CD4-positive, alpha-beta T cell (primary cell): Measurements from ENCODE around the gene FRMD8. TPM values are rescaled to one million over a fixed set of nuclear protein-coding genes. Genes with fewer than 3 reads are reported as not detected.

Source experiments
- ATAC-seq: fragments of 200-7000 bp; cut with Tn5 transposase; one replicate; pipeline ENCODE4 v1.10.0; 2022; ENCODE audit warnings: mild to moderate bottlenecking; ENCODE audit not compliant: poor library complexity
- CTCF ChIA-PET: fragments of 350-600 bp; sonication (Branson Sonifier 250); formaldehyde crosslinking; loops from one replicate; lab custom pipeline; 2021; ENCODE audit warnings: antibody characterized with exemption, inconsistent platforms; lab: Charles Lee
- POLR2A ChIA-PET: fragments of 350-600 bp; sonication (Branson Sonifier 250); formaldehyde crosslinking; loops from one replicate; lab custom pipeline; 2021; ENCODE audit warnings: antibody characterized with exemption, inconsistent platforms; lab: Charles Lee
- DNase-seq, 14 experiments: peaks; one replicate each; pipeline ENCODE4 v3.0.0-alpha.2; 2013 to 2020; ENCODE audit warnings: mixed read lengths in 2 of 14
- H3K27ac ChIP-seq, 2 donors: one replicate each; pipeline versions ENCODE4 v1.5.1 to v1.7.0; 2013; ENCODE audit warnings: low read length in 2 of 2, low read depth in 1 of 2, mild to moderate bottlenecking in 1 of 2
- H3K27me3 ChIP-seq, 2 experiments: 1 replicate in 1 of 2; 2 replicates in 1 of 2; pipeline versions ENCODE4 v1.6.1 to v1.7.0; 2013; ENCODE audit warnings: low read length in 2 of 2, control low read depth in 1 of 2, mild to moderate bottlenecking in 1 of 2, moderate library complexity in 1 of 2; ENCODE audit not compliant: insufficient read depth in 2 of 2, control insufficient read depth in 1 of 2
- H3K36me3 ChIP-seq: one replicate; pipeline ENCODE4 v1.6.1; 2013; ENCODE audit warnings: low read length, control low read depth; ENCODE audit not compliant: insufficient read depth
- H3K4me1 ChIP-seq: one replicate; pipeline ENCODE4 v1.6.1; 2013; ENCODE audit warnings: low read length, control low read depth; ENCODE audit not compliant: insufficient read depth
- H3K4me3 ChIP-seq: one replicate; pipeline ENCODE4 v1.5.1; 2013; ENCODE audit warnings: mild to moderate bottlenecking, low read length, moderate library complexity
- H3K9me3 ChIP-seq, 2 experiments: 1 replicate in 1 of 2; 2 replicates in 1 of 2; pipeline versions ENCODE4 v1.6.1 to v1.7.0; 2013; ENCODE audit warnings: low read length in 2 of 2, mild to moderate bottlenecking in 2 of 2, control low read depth in 1 of 2, moderate library complexity in 1 of 2; ENCODE audit not compliant: control insufficient read depth in 1 of 2, insufficient read depth in 1 of 2
- H3K27ac Mint-ChIP-seq: one replicate; pipeline ENCODE4 v1.8.0; 2020; ENCODE audit warnings: mixed read lengths
- H3K27me3 Mint-ChIP-seq: one replicate; pipeline ENCODE4 v1.8.0; 2021; ENCODE audit warnings: mixed read lengths
- H3K36me3 Mint-ChIP-seq: one replicate; pipeline ENCODE4 v1.8.0; 2021; ENCODE audit warnings: low read depth, mixed read lengths
- H3K4me1 Mint-ChIP-seq: one replicate; pipeline ENCODE4 v1.8.0; 2021; ENCODE audit warnings: low read depth, mixed read lengths
- H3K4me3 Mint-ChIP-seq: one replicate; pipeline ENCODE4 v1.8.0; 2020; ENCODE audit warnings: mild to moderate bottlenecking, mixed read lengths
- H3K9me3 Mint-ChIP-seq: one replicate; pipeline ENCODE4 v1.8.0; 2020; ENCODE audit warnings: mixed read lengths
- CTCF ChIP-seq: fragments of 200-600 bp; IDR thresholded peaks from one replicate; pipeline ENCODE4 v1.8.0; 2022; ENCODE audit warnings: antibody characterized with exemption, mild to moderate bottlenecking
- intact Hi-C, 2 experiments: fragments of 100-400 bp; cut with DNase I in 1 of 2; cut with micrococcal nuclease in 1 of 2; formaldehyde crosslinking; loops; one replicate each; pipeline versions ENCODE4 v1.15.1 to v1.9.0; 2023 to 2025; cut with DNase I, micrococcal nuclease
- total RNA-seq, 174 experiments: library from RNA in 2 of 174; stranded (reverse) in 2 of 174; gene quantifications; one replicate each; pipeline ENCODE4 v1.2.3 and lab custom pipeline; 2021 to 2026

FRMD8 gene
- total RNA-seq, 2 experiments from 2014 or later: 19.4 to 25.3 TPM

- Mint-ChIP-seq H3K36me3 (peaks cover 24% of the 10 kb centered on the region), H3K9me3 (no peaks in the 10 kb centered on the region), H3K4me3 (peak overlapping the region; percentile 82), H3K27me3 (no peaks in the 10 kb centered on the region), H3K4me1 (peaks cover 51% of the 10 kb centered on the region), H3K27ac (peak overlapping the region; percentile 78)
- Histone ChIP-seq H3K36me3 (peaks cover 40% of the 10 kb centered on the region), H3K4me1 (peaks cover 66% of the 10 kb centered on the region), H3K27ac (no peak overlapping the region), H3K9me3 (no peaks in the 10 kb centered on the region), H3K27me3 (no peaks in the 10 kb centered on the region), H3K4me3 (no peak overlapping the region)
- ATAC-seq (no peak), DNase-seq (no peak)
- ChIA-PET CTCF (interaction anchor here (0.6 to 3.2 kb wide), 2 partner anchors 27 to 541 kb away, joined by 3 to 19 read pairs; no protein-coding TSS in a partner anchor), POLR2A (interaction anchor here (13.2 to 14.4 kb wide), 2 partner anchors 31 to 114 kb away, joined by 225 to 350 read pairs; partner anchors contain the start of genes MALAT1 and NEAT1)
- no peak for TF ChIP-seq CTCF
- intact Hi-C loops: loop anchor here in 1 of 2 experiments (2.0 kb wide), 1 partner anchor 15 kb away; no protein-coding TSS in a partner anchor
Observed at GRCh38 chr11:65389294-65389980, 3.0 kb downstream of the FRMD8 start.

GRCh38 chr11:65390099-65390941 is 3.9 kb downstream of the FRMD8 start:
- H3K36me3 Mint-ChIP-seq: peaks cover 24% of the 10 kb centered on the region
- Histone ChIP-seq H3K36me3 (peaks cover 45% of the 10 kb centered on the region), H3K27me3 (no peaks in the 10 kb centered on the region), H3K27ac (no peak overlapping the region), H3K9me3 (no peaks in the 10 kb centered on the region), H3K4me3 (no peak overlapping the region), H3K4me1 (peaks cover 57% of the 10 kb centered on the region)
- no peak for ATAC-seq
- CTCF ChIA-PET: interaction anchor here (1.8 kb wide), 1 partner anchor 8 kb away, joined by 4 read pairs; no protein-coding TSS in a partner anchor
- DNase-seq: no peak
- TF ChIP-seq CTCF: no peak
- H3K9me3 Mint-ChIP-seq: no peaks in the 10 kb centered on the region
- H3K27me3 Mint-ChIP-seq: no peaks in the 10 kb centered on the region
- POLR2A ChIA-PET: interaction anchor here (13.2 to 14.4 kb wide), 2 partner anchors 30 to 113 kb away, joined by 225 to 350 read pairs; partner anchors contain the start of genes MALAT1 and NEAT1
- peaks cover 42% of the 10 kb centered on the region for H3K4me1 Mint-ChIP-seq
- intact Hi-C loops: no loop called here
- peak overlapping the region; percentile 48 for H3K4me3 Mint-ChIP-seq
- no peak overlapping the region for H3K27ac Mint-ChIP-seq

DNA sequence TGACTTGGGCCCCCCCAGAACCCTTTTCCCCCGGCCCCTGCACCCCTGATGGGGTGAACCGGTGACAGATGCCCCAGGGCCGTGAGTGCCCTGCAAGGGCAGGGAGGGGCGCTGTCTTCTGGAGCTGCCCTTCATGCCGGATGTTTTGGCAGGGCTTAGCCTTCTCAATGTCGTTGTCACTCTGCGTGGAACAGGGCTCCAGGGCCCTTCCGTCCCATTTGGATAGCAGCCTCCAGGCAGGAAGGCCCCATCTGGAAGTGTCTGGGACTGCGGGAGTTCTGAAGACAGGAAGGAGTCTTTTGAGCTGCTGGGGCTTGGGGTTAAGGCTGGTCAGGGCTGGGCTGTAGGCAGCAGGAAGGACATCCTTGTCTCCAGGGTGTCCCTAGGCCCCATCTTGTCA is 4.6 kb downstream of the FRMD8 start:
- Mint-ChIP-seq H3K27ac (no peak overlapping the region), H3K36me3 (peaks cover 28% of the 10 kb centered on the region), H3K4me1 (peaks cover 35% of the 10 kb centered on the region), H3K27me3 (no peaks in the 10 kb centered on the region), H3K4me3 (peak overlapping the region; percentile 48), H3K9me3 (no peaks in the 10 kb centered on the region)
- H3K4me1 ChIP-seq: peaks cover 50% of the 10 kb centered on the region
- DNase-seq (no peak), ATAC-seq (no peak)
- no peak for TF ChIP-seq CTCF
- H3K4me3 ChIP-seq: no peak overlapping the region
- ChIA-PET CTCF (interaction anchor here (1.8 kb wide), 1 partner anchor 9 kb away, joined by 4 read pairs; no protein-coding TSS in a partner anchor), POLR2A (interaction anchor here (13.2 to 14.4 kb wide), 2 partner anchors 29 to 113 kb away, joined by 225 to 350 read pairs; partner anchors contain the start of genes MALAT1 and NEAT1)
- H3K27me3 ChIP-seq: no peaks in the 10 kb centered on the region
- H3K9me3 ChIP-seq: no peaks in the 10 kb centered on the region
- H3K27ac ChIP-seq: no peak overlapping the region
- peaks cover 52% of the 10 kb centered on the region for H3K36me3 ChIP-seq
- intact Hi-C loops: no loop called here
